Neural cell (in vitro differentiated cells): Measurements from ENCODE around the gene PSMB10.

ENCODE experiments used
- EP300 ChIP-seq: fragments of 450-650 bp; conservative IDR thresholded peaks from 2 replicates; pipeline ENCODE4 v1.6.1; 2014; ENCODE audit warnings: antibody characterized with exemption, mild to moderate bottlenecking, moderate library complexity; ENCODE audit not compliant: poor library complexity, severe bottlenecking
- MXI1 ChIP-seq: fragments of 450-650 bp; conservative IDR thresholded peaks from 2 replicates; pipeline ENCODE4 v1.6.1; 2014; ENCODE audit warnings: antibody characterized with exemption, mild to moderate bottlenecking; ENCODE audit not compliant: poor library complexity, severe bottlenecking
- POLR2AphosphoS5 ChIP-seq: IDR thresholded peaks from 2 replicates; pipeline ENCODE4 v1.6.1; 2012
- RAD21 ChIP-seq: fragments of 450-650 bp; conservative IDR thresholded peaks from 2 replicates; pipeline ENCODE4 v1.6.1; 2014; ENCODE audit warnings: antibody characterized with exemption, mild to moderate bottlenecking, moderate library complexity
- SMC3 ChIP-seq: fragments of 450-650 bp; conservative IDR thresholded peaks from 2 replicates; pipeline ENCODE4 v1.6.1; 2014; ENCODE audit warnings: antibody characterized with exemption, mild to moderate bottlenecking, moderate library complexity; ENCODE audit not compliant: poor library complexity
- TAF1 ChIP-seq: IDR thresholded peaks from 2 replicates; pipeline ENCODE4 v1.6.1; 2012; ENCODE audit warnings: low read depth
- TF ChIP-seq, protein P1 (sequence below): fragments of 450-650 bp; IDR thresholded peaks from 2 replicates; pipeline ENCODE4 v1.5.1; 2014; ENCODE audit warnings: antibody characterized with exemption, mild to moderate bottlenecking, moderate library complexity; ENCODE audit not compliant: poor library complexity, severe bottlenecking
- TF ChIP-seq, protein P2 (sequence below): IDR thresholded peaks from 2 replicates; pipeline ENCODE4 v1.6.1; 2012; ENCODE audit warnings: borderline replicate concordance

GRCh38 chr16:67953641-67954375, 17.2 kb upstream of the PSMB10 start:
- TF ChIP-seq, protein P1, sequence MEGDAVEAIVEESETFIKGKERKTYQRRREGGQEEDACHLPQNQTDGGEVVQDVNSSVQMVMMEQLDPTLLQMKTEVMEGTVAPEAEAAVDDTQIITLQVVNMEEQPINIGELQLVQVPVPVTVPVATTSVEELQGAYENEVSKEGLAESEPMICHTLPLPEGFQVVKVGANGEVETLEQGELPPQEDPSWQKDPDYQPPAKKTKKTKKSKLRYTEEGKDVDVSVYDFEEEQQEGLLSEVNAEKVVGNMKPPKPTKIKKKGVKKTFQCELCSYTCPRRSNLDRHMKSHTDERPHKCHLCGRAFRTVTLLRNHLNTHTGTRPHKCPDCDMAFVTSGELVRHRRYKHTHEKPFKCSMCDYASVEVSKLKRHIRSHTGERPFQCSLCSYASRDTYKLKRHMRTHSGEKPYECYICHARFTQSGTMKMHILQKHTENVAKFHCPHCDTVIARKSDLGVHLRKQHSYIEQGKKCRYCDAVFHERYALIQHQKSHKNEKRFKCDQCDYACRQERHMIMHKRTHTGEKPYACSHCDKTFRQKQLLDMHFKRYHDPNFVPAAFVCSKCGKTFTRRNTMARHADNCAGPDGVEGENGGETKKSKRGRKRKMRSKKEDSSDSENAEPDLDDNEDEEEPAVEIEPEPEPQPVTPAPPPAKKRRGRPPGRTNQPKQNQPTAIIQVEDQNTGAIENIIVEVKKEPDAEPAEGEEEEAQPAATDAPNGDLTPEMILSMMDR = no peak
- TF ChIP-seq EP300 (no peak), POLR2AphosphoS5 (no peak), MXI1 (no peak), TAF1 (no peak), SMC3 (no peak), RAD21 (no peak)
- TF ChIP-seq, protein P2, sequence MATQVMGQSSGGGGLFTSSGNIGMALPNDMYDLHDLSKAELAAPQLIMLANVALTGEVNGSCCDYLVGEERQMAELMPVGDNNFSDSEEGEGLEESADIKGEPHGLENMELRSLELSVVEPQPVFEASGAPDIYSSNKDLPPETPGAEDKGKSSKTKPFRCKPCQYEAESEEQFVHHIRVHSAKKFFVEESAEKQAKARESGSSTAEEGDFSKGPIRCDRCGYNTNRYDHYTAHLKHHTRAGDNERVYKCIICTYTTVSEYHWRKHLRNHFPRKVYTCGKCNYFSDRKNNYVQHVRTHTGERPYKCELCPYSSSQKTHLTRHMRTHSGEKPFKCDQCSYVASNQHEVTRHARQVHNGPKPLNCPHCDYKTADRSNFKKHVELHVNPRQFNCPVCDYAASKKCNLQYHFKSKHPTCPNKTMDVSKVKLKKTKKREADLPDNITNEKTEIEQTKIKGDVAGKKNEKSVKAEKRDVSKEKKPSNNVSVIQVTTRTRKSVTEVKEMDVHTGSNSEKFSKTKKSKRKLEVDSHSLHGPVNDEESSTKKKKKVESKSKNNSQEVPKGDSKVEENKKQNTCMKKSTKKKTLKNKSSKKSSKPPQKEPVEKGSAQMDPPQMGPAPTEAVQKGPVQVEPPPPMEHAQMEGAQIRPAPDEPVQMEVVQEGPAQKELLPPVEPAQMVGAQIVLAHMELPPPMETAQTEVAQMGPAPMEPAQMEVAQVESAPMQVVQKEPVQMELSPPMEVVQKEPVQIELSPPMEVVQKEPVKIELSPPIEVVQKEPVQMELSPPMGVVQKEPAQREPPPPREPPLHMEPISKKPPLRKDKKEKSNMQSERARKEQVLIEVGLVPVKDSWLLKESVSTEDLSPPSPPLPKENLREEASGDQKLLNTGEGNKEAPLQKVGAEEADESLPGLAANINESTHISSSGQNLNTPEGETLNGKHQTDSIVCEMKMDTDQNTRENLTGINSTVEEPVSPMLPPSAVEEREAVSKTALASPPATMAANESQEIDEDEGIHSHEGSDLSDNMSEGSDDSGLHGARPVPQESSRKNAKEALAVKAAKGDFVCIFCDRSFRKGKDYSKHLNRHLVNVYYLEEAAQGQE = no peak
